Measurements from ENCODE around the gene PLXDC1. TPM values are rescaled to one million over a fixed set of nuclear protein-coding genes. Genes with fewer than 3 reads are reported as not detected.
A peak's percentile ranks its signal among the peaks of the same experiment; 100 is the strongest.

PLXDC1 gene
- total RNA-seq, 1 donor = 2.9 TPM

- Histone ChIP-seq H3K79me2 (ENCODE audit: insufficient read depth, low read length) (no peaks in the 10 kb centered on the region), H3K4me1 (ENCODE audit: insufficient read depth, low read length) (peaks cover 6% of the 10 kb centered on the region), H3K36me3 (ENCODE audit: insufficient read depth, low read length) (peaks cover 39% of the 10 kb centered on the region), H3K9me3 (ENCODE audit: low read depth, low read length) (no peaks in the 10 kb centered on the region), H2AFZ (ENCODE audit: low read length) (no peak overlapping the region), H4K20me1 (ENCODE audit: insufficient read depth, low read length) (peaks cover 10% of the 10 kb centered on the region), H3K27me3 (ENCODE audit: insufficient read depth, low read length) (no peaks in the 10 kb centered on the region), H3K27ac (ENCODE audit: low read depth, low read length) (no peak overlapping the region), H3K4me2 (ENCODE audit: insufficient read depth, low read length) (no peak overlapping the region), H3K4me3 (ENCODE audit: insufficient read depth, low read length) (no peak overlapping the region)
- DNase-seq (ENCODE audit: insufficient read length, low spot score, missing footprints) = peak; percentile 37
- TF ChIP-seq CTCF (IDR thresholded peaks at IDR 0.05; ENCODE audit: extremely low read depth, low read depth, low read length) = no peak
These were observed 29.9 kb upstream of the PLXDC1 start for GRCh38 chr17:39181303-39181702.

GRCh38 chr17:39178536-39178935 is 27.1 kb upstream of the PLXDC1 start:
- Histone ChIP-seq H3K4me3 (ENCODE audit: insufficient read depth, low read length) (no peak overlapping the region), H4K20me1 (ENCODE audit: insufficient read depth, low read length) (peaks cover 18% of the 10 kb centered on the region), H2AFZ (ENCODE audit: low read length) (no peak overlapping the region), H3K27ac (ENCODE audit: low read depth, low read length) (no peak overlapping the region), H3K79me2 (ENCODE audit: insufficient read depth, low read length) (no peaks in the 10 kb centered on the region), H3K27me3 (ENCODE audit: insufficient read depth, low read length) (no peaks in the 10 kb centered on the region), H3K4me2 (ENCODE audit: insufficient read depth, low read length) (no peak overlapping the region), H3K36me3 (ENCODE audit: insufficient read depth, low read length) (peaks cover 42% of the 10 kb centered on the region), H3K9me3 (ENCODE audit: low read depth, low read length) (no peaks in the 10 kb centered on the region), H3K4me1 (ENCODE audit: insufficient read depth, low read length) (peaks cover 6% of the 10 kb centered on the region)
- no peak for TF ChIP-seq CTCF (IDR thresholded peaks at IDR 0.05; ENCODE audit: extremely low read depth, low read depth, low read length)
- peak; percentile 88 for DNase-seq (ENCODE audit: insufficient read length, low spot score, missing footprints)

- TF ChIP-seq CTCF (IDR thresholded peaks at IDR 0.05; ENCODE audit: extremely low read depth, low read depth, low read length) = no peak
- peak; percentile 54 for DNase-seq (ENCODE audit: insufficient read length, low spot score, missing footprints)
- Histone ChIP-seq H3K4me2 (ENCODE audit: insufficient read depth, low read length) (no peak overlapping the region), H2AFZ (ENCODE audit: low read length) (no peak overlapping the region), H3K4me1 (ENCODE audit: insufficient read depth, low read length) (peaks cover 6% of the 10 kb centered on the region), H3K4me3 (ENCODE audit: insufficient read depth, low read length) (no peak overlapping the region), H3K36me3 (ENCODE audit: insufficient read depth, low read length) (peaks cover 33% of the 10 kb centered on the region), H3K27ac (ENCODE audit: low read depth, low read length) (no peak overlapping the region), H3K79me2 (ENCODE audit: insufficient read depth, low read length) (no peaks in the 10 kb centered on the region), H3K9me3 (ENCODE audit: low read depth, low read length) (no peaks in the 10 kb centered on the region), H3K27me3 (ENCODE audit: insufficient read depth, low read length) (no peaks in the 10 kb centered on the region), H4K20me1 (ENCODE audit: insufficient read depth, low read length) (peaks cover 18% of the 10 kb centered on the region)
These were observed 25.8 kb upstream of the PLXDC1 start for GRCh38 chr17:39177256-39177655.

GRCh38 chr17:39175695-39176093 is 24.3 kb upstream of the PLXDC1 start:
- no peak overlapping the region for H2AFZ ChIP-seq (ENCODE audit: low read length)
- DNase-seq (ENCODE audit: insufficient read length, low spot score, missing footprints) = peak; percentile 52
- H3K4me1 ChIP-seq (ENCODE audit: insufficient read depth, low read length) = peaks cover 6% of the 10 kb centered on the region
- H3K9me3 ChIP-seq (ENCODE audit: low read depth, low read length) = no peaks in the 10 kb centered on the region
- H4K20me1 ChIP-seq (ENCODE audit: insufficient read depth, low read length) = peaks cover 18% of the 10 kb centered on the region
- H3K4me3 ChIP-seq (ENCODE audit: insufficient read depth, low read length) = no peak overlapping the region
- H3K27me3 ChIP-seq (ENCODE audit: insufficient read depth, low read length) = no peaks in the 10 kb centered on the region
- H3K27ac ChIP-seq (ENCODE audit: low read depth, low read length) = no peak overlapping the region
- no peaks in the 10 kb centered on the region for H3K79me2 ChIP-seq (ENCODE audit: insufficient read depth, low read length)
- H3K4me2 ChIP-seq (ENCODE audit: insufficient read depth, low read length) = no peak overlapping the region
- H3K36me3 ChIP-seq (ENCODE audit: insufficient read depth, low read length) = peaks cover 31% of the 10 kb centered on the region
- TF ChIP-seq CTCF (IDR thresholded peaks at IDR 0.05; ENCODE audit: extremely low read depth, low read depth, low read length) = no peak

All from osteoblast (primary cell).